C4-2B (cell line): ENCODE data around the gene VIP.

Experiments used
- CTCF ChIP-seq: fragments of 450-650 bp; conservative IDR thresholded peaks from 2 replicates; pipeline ENCODE4 v1.5.1; 2017; ENCODE audit warnings: mild to moderate bottlenecking
- ZFX ChIP-seq: fragments of 450-650 bp; IDR thresholded peaks from 2 replicates; pipeline ENCODE4 v1.6.1; 2017

DNA sequence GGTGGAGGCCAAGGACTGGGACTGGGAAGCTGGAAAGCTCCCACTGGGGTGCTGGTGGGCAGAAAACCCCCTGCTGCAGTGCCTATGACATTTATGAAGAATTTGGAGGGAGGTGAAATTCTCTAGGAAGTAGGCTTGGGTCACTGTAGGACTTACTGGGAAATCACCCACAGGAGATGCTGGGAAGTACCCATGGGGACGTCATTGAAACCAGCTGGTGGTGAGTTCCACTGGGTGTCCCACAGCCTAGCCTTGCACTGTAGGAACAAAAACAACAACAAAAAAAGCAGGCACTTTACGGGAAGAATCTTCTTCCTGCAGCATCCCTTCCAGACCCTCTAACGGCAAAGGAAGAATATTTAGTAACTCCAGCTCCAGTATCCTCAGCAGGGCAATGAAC is 26.2 kb downstream of the VIP start:
- TF ChIP-seq CTCF (no peak), ZFX (no peak)
